Middle frontal gyrus (tissue), 1 donor: ENCODE results near the gene KMT2B.

Source experiments
- DNase-seq: peaks from one replicate; pipeline ENCODE4 v3.0.0-alpha.2; 2015; ENCODE audit warnings: low spot score; ENCODE audit errors: extremely low spot score

KMT2B gene

DNA sequence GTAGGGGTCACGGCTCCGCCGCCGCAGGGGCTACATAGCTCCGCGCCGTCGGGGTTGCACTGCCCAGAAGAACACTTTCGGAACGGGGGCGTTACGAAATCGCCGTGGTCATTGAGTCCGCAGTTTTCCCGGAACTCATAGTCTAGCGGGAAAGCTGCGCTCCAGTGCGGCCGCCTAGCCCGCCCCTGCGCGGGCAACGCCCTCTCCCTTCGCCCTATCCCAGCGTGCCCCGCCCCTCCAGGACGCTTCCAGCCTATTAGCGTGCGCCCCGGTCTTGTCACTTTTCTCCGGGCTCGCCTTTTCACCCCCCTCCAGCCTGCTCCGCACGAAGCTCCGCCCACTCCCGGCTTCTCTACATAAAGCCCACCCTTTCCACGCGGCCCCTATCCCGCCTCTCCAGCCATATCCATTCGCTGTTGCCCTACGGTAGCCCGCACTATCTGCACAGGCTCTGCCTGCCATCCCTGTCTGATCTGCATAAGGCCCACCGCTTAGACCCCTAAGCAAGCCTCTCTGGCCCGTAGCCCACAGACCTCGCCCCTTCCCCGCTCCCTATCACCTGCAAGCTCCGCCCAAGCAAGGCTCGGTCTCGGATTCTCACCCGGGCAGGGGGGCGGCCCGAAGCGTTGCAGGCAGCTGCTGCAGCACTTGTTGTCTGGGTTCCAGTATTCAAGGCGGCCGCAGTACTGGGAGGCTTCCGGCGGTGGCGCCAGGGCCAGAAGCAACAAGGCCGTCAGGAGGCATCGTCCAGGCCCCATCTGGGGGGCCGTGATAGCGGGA, 22.8 kb downstream of the KMT2B start:
- DNase-seq: peak; percentile 93

DNA sequence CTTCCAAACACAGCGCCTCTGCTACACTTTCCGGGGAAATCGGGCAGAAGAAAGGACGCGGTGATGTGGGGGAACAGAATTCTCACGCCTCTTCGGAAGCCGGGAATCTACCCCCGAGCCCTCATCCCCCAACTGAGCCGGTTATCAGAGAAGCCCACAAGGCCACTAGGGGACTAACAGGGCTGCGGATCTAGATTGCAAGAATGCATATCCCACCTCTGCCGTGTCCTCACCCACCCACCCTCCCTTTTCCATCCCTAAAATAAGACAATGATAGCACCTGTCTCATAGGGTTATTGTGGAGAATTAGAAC, 23.4 kb downstream of the KMT2B start:
- no peak for DNase-seq

DNA sequence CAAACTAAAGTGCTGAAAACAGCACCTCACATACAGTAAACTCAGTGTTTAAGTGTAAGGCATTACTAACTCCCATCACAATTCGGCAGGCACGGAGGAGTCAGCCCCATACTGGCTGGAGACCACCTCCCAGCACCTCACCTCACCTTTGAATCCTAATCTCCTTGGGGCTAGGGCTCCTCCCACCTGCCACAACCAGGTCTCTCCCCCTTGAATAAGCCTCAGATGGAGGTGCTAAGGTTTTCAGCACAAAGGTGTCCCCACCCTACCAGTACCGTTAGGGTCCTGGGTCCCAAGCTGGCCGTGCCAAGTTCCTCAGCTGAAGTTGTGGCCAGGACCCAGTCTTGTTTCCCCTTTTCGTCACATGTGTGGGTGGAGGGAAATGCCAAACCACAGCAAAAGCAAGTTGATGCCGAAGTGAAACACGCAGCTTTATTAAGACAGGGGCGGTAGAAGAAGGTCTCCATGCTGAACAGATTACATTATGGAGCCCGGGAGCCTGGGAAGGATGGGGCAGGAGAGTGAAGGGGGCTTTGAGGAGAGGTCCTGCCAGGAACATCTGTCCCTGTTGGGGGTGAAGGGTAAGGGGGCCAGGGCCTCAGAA, 24.4 kb downstream of the KMT2B start, which contains the start of gene IGFLR1:
Gene IGFLR1 (minus strand): TSS at position 332 of the 604 bp plus-strand sequence. CDS start 1,272 bp downstream, outside the sequence.
- DNase-seq: no peak

DNA sequence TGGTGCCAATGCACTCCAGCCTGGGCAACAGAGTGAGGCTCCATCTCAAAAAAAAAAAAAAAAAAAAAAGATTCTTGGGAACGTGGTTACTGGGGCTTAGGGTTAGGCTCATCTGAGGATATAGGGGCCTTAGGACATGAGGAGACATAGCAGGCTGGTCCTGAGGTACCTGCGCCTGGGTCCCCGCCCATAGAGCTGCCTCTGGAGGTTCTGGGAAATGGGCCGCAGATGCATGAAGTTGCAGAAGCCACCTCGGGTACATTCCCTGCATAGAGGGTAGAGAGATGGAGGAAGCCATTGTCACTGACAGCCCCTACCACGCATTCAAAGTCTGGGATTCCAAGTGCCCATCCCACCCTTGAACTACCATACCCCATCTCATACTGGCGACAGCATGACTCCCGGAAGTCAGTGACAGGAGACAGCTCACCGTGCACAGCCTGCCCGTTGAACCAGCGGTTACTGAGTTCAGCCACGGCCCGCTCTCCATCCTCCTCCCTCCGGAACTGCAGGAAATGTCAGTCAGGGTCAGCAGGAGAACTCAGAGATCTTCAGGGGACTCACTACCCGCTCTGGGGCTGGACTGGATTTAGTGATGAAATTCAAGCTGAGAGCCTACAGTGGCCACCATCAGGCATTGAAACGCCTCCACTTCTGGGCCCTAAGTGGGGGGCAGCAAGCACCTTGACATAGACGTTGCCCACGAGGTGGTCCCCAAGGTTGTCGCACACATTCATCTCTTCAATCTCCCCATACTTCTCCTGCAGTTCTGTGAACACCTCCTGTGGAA, 26.0 kb downstream of the KMT2B start:
- DNase-seq: no peak

DNA sequence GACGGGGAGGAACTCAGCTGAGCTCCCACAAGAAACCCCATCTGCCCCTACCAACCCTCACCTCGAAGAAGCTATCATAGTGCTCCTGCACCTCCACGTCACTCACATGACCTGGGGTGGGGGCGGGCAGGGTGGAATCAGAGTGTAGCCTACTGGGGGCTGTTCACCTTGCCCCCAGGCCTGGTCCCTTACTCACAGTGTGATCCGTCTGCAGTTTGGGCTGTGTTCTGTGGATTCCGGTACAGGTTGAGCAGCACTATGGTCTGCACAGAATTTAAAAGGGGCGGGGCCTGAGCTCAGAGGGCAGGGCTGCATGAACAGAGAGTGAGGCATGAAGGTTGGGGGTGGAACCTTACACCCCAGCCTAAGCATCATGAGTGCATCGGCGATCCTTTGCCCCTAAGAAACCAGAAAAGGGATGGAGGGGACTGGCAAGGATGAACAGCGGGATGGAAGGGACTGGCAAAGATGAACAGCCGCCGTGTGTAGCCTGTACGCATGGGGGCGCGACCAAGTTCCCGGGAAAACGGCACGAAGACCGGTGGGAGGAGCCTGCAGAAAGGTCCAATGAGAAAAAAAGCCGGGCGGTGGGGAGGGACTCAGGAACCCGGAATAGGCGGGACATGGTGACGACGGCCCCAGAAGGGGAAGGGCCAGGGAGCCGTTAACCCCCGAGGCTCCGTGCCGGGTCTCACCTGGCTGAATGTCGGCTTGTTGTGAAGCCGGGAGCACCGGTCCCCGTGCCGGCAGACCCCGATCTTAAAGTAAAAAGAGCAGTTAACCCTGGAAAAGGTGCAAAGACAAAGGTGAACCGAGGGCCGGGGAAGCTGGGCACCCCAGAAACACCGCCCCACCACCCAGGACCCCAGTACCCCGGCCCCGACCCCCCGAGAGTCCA, 26.9 kb downstream of the KMT2B start:
- peak; percentile 90 for DNase-seq

DNA sequence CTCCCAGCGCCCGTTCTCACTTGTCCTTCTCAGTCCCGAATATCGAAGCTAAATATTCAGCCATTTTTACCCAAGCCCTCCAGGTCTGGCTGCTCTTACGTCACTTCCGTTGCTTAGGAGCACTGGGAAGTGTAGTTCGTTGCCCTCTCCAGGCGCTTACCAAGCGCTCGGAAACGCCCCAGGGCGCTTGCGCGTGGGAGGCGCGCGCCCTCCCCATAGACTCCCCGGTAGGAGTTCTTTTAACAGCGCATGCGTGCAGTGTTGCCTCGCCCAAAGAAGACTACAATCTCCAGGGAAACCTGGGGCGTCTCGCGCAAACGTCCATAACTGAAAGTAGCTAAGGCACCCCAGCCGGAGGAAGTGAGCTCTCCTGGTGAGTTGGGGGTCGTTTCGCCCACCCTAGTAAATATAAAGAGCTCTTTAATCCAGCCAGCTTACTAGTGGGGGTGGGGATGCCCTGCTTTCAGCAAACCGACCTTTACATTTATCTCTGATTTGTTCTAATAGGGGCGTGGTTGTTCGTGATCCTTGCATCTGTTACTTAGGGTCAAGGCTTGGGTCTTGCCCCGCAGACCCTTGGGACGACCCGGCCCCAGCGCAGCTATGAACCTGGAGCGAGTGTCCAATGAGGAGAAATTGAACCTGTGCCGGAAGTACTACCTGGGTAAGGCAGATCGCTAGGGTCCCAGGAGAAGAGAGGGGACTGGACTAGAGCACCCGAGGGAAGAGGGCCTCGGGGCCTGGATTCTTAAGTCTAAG, 27.7 kb downstream of the KMT2B start, which contains the start of the genes PSENEN and U2AF1L4:
Gene PSENEN (plus strand): TSS at position 324 of the 759 bp plus-strand sequence. CDS start 280 bp downstream, at position 604.
Gene U2AF1L4 (minus strand): TSS at position 91 of the 759 bp plus-strand sequence. CDS start 27 bp downstream, at position 64.
- DNase-seq: peak; percentile 99

DNA sequence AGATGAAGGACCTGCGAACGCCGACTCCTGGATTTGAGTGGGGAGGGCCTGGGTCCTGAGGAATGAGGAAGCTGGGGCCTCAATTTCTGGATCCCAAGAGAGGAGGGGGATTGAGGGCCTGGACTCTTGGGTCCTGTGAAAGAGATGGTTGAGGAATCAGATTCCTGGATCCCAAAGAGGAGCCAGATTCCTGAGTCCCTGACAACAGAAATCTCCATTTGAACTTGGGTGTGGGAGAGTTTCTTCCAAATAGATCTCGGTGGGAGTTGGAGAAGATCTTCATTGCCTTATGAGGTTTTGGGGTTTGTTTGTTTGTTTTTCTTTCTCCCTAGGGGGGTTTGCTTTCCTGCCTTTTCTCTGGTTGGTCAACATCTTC, 28.3 kb downstream of the KMT2B start:
- DNase-seq: no peak

DNA sequence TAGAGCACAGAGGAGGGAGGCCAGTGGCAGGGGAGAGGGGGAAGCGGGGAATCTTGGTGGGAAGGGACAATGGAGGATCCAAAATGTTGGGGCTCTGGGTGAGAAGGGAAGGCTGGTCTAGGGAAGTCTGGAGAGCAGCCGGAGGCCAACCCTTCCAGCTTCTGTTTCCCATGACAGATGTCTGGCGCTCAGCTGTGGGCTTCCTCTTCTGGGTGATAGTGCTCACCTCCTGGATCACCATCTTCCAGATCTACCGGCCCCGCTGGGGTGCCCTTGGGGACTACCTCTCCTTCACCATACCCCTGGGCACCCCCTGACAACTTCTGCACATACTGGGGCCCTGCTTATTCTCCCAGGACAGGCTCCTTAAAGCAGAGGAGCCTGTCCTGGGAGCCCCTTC, 28.7 kb downstream of the KMT2B start:
- DNase-seq: no peak

DNA sequence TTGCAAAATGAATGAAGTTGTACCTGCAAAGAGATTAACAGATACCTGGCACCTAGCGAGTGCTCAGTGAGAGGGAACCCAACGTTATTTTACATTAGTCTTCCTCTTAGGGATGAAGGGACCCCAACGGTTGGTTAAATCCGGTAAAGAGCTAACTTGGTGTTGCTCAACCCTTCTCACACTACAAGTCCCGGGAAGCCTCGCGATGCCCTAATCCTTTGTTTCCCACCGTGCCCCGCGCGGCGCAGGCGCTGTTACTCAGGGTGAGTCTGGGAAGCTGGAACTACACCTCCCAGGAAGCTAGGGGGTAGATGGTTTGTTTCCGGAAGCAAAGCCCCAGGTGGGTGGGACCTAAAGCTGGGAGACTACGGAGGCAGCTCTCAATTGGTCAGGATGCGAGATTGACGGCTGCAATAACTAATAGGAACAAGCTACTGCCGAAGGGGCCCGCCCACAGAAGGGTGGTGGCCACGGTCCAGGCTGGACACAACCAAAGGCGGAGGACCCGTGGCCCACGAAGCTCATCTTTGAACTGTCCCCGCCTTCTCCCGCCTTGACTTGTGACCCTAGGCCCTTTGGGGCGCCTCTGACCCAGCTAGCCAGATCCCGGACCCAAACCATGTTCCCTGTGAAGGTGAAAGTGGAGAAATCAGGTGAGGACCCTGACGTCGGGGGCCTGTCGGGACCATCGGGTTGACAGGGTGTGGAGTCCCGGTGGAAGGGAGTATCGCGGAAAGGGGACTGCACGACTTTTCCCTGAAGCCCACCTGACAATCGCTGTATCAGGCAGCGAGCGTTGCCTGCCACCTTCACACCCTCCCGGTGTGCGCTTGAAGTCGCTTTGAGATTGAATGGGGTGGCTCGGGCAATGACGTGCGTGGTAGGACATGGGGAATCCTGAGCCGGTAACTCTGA, 30.6 kb downstream of the KMT2B start, which contains the start of gene LIN37:
Gene LIN37 (plus strand): TSS at position 471 of the 915 bp plus-strand sequence. CDS start 149 bp downstream, at position 620.
- peak; percentile 100 for DNase-seq

DNA sequence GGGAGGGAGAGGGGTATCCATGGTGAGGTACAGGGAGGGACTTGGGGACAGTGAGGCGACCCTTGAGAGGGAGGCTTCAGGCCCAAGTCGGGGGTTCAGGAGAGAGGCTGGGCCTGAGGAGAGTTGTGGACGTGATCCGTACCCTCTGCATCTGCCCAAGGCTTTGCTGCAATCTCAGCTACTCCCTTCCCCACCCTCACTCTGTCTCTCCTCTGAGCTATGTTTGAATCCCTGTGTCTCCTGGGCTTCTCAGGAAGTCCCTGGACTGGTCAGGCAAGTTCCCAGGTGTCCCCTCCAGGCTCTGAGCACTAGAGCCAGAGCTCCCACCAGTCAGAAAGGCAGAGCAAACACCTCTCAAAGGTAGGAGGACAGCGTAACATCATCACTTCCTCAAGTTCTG, 32.4 kb downstream of the KMT2B start:
- DNase-seq: no peak

DNA sequence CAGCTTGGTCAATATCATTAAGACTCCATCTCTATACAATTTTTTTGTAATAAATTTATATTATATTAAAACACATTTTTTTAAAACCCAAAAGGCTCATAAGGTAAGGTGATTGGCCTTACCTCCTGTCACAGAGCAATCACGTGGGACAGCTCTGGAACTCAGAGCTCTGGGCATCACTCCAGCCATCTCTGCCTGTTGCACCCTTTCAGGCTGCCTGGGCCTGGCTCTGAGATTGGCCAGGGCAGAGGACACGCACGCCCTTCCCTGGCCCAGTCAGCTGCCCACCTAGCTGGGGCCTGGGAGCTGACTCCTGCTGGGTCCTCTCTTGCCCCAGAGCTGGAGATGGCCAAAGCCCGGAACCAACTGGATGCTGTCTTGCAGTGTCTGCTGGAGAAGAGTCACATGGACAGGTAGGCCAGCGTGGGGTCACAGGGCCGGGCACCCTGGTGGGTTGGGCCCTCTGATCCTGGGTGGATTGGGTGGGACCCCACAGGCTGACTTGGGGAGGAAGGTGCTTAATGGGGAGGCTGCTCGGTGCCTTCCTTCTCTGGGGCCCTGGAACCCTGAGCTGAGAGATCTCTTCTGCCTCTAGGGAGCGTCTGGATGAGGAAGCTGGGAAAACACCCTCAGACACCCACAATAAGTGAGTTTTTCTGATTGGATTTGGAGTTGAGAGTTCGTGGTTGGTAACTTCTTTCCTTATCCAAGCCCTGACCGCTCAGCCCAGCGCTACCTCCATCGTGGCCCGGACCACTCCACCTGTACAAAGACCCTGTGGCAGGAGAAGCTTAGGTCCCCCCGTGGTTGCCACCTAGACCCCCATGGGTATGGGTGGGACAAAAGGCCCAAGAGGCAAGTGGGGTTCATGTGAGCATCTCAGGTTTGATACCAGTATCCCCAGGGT, 34.3 kb downstream of the KMT2B start:
- DNase-seq: no peak

DNA sequence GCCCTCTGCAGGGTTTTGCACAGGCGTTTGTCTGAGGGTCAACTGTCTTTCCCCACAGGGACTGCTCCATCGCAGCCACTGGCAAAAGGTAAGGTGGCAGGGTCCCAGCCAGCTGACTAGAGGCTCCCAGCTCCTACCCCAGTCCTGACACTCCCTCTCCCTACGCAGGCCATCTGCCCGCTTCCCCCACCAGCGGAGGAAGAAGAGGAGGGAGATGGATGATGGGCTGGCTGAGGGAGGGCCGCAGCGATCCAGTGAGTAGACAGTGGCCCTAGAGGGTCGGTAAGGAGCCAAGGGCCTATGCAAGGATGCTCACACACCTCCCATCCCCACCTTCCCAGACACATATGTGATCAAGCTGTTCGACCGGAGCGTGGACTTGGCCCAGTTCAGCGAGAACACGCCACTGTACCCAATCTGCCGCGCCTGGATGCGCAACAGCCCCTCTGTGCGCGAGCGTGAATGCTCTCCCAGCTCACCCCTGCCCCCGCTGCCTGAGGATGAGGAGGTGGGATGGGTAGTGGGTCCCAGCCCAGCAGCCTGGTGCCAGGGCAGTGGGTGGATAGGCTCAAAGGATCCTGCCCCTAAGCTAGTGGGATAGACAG, 35.0 kb downstream of the KMT2B start:
- no peak for DNase-seq

DNA sequence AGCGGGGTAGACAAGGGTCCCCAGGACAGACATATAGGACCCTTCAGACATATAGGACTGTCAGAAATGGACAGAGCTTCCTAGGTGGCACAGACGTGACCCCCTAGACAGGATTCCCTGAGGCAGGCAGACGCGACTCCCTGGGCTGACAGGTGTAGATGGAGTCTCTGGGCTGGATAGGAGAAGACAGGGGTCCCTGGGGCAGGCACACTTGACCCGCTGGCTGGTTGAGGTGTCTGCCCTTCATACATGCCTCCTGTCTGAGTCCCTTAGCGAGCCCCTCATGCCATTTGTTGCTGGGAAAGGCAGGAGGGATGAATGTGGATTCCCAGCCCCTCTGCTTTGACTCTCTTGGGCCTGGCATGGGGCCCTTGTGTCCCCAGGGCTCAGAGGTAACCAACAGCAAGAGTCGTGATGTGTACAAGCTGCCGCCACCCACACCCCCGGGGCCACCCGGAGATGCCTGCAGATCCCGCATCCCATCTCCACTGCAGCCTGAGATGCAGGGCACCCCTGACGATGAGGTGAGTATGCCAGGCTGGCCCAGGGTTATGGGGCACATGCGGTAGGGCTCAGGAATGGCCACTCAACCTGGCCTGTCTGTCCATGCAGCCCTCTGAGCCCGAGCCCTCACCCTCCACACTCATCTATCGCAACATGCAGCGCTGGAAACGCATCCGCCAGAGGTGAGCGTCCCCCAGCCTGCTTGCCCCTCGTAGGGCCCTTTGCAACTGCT, 36.0 kb downstream of the KMT2B start:
- no peak for DNase-seq

DNA sequence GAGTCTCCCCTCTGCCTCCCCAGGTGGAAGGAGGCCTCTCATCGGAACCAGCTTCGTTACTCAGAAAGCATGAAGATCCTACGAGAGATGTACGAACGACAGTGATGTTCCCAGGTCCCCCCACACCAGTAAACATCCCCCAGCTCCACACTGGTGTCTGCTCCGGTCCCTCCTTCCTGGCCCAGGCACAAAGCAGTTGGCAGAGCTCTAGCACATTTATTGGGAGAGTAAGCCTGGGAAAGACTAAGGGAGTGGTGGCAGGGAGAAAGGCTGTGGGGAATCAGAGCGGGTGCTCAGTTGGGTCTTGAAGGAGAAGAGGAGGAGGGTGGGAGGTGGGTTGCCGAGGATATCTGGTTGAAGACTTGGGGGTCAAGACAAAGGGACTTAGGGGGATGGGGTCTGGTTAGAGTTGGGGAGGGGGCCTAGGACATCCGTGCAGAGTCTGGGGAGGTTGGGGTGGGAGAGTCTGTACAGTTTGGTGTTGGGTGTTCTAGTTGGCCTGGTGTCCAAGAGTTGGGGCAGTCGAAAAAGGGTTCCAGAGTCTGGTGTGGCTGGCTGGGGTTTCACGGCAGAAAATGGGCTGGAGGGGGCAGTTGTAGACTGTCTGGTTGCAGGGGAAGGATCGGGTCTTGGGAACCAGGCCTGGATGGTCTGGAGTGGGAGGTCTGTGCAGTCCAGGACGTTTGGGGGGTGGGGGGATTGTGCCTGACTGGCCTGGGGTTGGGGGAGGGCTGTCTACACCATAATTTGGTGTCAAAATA, 36.7 kb downstream of the KMT2B start:
- DNase-seq: no peak

DNA sequence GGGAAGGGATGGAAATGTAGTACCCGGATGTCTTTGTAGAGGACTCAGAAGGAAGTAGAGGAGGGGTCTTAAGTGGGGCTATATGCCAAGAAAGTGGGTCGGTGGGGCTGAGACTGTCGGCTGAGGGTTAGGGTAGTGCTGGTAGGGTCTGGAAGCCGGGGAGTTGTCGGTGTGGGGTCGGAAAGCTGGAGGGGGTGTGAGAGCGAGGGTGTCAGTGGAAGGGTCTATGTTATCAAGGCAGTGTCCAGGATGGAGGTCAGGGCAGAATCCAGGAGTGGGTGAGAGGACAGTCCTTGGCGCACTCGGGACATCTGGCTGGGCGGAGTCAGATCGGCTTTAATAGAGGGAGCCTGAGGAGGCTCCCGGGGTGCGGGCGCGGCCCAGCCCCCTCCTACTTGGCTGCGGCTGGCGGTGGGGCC, 37.3 kb downstream of the KMT2B start:
- DNase-seq: no peak
